Esophagus muscularis mucosa (tissue), 4 donors: ENCODE measurements around the gene CCDC187. TPM values are rescaled to one million over a fixed set of nuclear protein-coding genes. Genes with fewer than 3 reads are reported as not detected.

Experiments used
- DNase-seq: peaks from one replicate; pipeline ENCODE4 v3.0.0-alpha.2; 2017; ENCODE audit errors: extremely low spot score
- H3K27ac ChIP-seq, 4 donors: fragments of 200-600 bp; sonication (generic); replicated peaks in 1 of 4; 1 replicate in 3 of 4; 2 replicates in 1 of 4; pipeline ENCODE4 v1.5.1; 2016 to 2019; ENCODE audit warnings: mild to moderate bottlenecking in 1 of 4
- H3K27me3 ChIP-seq, 4 donors: fragments of 200-600 bp; sonication (generic); one replicate each; pipeline versions ENCODE4 v1.5.1 to v1.6.0; 2016 to 2019
- H3K36me3 ChIP-seq, 4 donors: fragments of 200-600 bp; sonication (generic); one replicate each; pipeline ENCODE4 v1.5.1; 2016 to 2019
- H3K4me1 ChIP-seq, 4 donors: fragments of 200-600 bp; sonication (generic); one replicate each; pipeline ENCODE4 v1.5.1; 2016 to 2019
- H3K4me3 ChIP-seq, 4 donors: fragments of 200-600 bp; sonication (generic); 1 replicate in 2 of 4; 2 replicates in 2 of 4; pipeline ENCODE4 v1.5.1; 2016 to 2019; ENCODE audit warnings: mild to moderate bottlenecking in 4 of 4, moderate library complexity in 1 of 4
- H3K9me3 ChIP-seq, 4 donors: fragments of 200-600 bp; sonication (generic); 1 replicate in 3 of 4; 2 replicates in 1 of 4; pipeline ENCODE4 v1.5.1; 2016 to 2019
- CTCF ChIP-seq, 3 experiments: fragments of 200-600 bp in 2 of 3; fragments of 450-650 bp in 1 of 3; sonication (generic) in 2 of 3; IDR thresholded peaks; one replicate each; pipeline ENCODE4 v1.5.1; 2017 to 2019; ENCODE audit warnings: antibody characterized with exemption in 3 of 3, mild to moderate bottlenecking in 2 of 3, moderate library complexity in 1 of 3
- EP300 ChIP-seq: sonication (generic); formaldehyde crosslinking; IDR thresholded peaks from one replicate; pipeline ENCODE4 v1.6.1; 2017; ENCODE audit warnings: antibody characterized with exemption
- POLR2A ChIP-seq: fragments of 450-650 bp; IDR thresholded peaks from one replicate; pipeline ENCODE4 v1.6.1; 2017; ENCODE audit warnings: antibody characterized with exemption, moderate library complexity, mild to moderate bottlenecking, low read depth
- POLR2AphosphoS5 ChIP-seq, 2 donors: sonication (generic); formaldehyde crosslinking; IDR thresholded peaks; one replicate each; pipeline ENCODE4 v1.6.1; 2017; ENCODE audit warnings: antibody characterized with exemption in 2 of 2
- WGBS: methylation state at CpG from one replicate; pipeline ENCODE4 v1.1.5; 2018; 5-methylcytosine and 5-hydroxymethylcytosine counted together
- intact Hi-C: fragments of 100-400 bp; cut with DNase I; formaldehyde crosslinking; loops from one replicate; pipeline ENCODE4 v1.15.1; 2023
- total RNA-seq, 4 donors: library from RNA; depleted of rRNA; stranded (reverse); fragments of >200 nt; gene quantifications; one replicate each; pipeline versions ENCODE4 v1.1.0 to v1.2.1, GENCODE V29; 2016

CCDC187 gene
- total RNA-seq, 4 donors from 2014 or later, result not detected

DNA sequence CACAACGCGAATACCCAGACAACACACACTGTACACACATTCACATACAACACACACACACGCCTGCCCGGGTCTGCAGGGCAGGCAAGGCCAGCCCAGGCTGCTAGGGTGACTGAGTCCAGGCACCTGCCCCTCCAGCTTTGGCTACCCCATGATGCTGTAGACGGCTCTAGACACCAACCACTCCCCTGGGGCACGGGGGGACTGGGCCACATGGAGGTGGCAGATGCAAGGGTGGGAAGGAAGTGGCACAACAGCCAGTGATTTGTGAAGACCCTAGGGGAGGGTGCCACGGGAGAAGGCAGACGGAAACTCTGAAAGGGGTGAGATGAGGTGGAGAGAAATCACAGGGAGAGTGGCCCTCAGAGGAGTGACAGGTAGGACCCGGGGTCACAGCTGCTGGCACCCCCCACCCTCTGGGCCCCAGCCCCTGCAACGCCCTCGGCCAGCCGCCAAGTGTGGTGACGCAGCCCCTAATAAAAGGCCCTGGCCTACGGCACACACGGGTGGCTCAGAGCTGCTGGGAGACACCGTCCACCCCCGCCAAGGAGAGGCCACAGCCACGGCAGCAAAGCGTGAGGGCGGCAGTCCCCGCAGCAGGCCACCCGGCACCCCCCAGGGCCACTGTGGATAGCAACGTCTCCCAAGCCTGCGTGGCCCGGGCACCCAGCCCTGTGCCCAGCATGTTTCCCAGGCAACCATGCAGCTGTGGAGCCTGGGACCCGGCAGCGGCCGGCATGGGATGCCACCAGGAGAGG is 6.6 kb upstream of the CCDC187 start:
- Histone ChIP-seq H3K27ac (no peak overlapping the region), H3K4me3 (no peak overlapping the region), H3K36me3 (no peaks in the 10 kb centered on the region), H3K27me3 (peaks cover 0 to 56% (median 6%) of the 10 kb centered on the region in 4 donors), H3K4me1 (no peaks in the 10 kb centered on the region), H3K9me3 (peaks cover 0 to 11% (median 8%) of the 10 kb centered on the region in 4 donors)
- no peak for TF ChIP-seq POLR2AphosphoS5 (IDR thresholded peaks at IDR 0.05)
- TF ChIP-seq POLR2A, result no peak
- no peak for TF ChIP-seq CTCF (IDR thresholded peaks at IDR 0.05)
- TF ChIP-seq EP300, result no peak
- intact Hi-C loops, result no loop called here
- DNase-seq, result no peak
- WGBS, result 68% methylated on average over 24 of the region's 28 CpGs

DNA sequence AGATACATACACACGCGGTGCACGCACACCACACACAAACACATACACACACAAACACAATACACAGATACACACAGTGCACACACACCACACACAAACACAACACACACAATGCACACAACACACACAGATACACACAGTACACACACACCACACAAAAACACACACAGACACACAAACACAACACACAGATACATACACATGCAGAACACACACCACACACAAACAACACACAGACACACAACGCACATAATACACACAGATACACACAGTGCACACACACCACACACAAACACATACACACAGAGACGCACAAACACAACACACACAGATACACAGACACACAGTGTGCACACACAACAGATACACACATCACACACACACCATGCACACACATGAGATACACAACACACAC is 5.9 kb upstream of the CCDC187 start:
- no peak for DNase-seq
- Histone ChIP-seq H3K4me1 (no peaks in the 10 kb centered on the region), H3K9me3 (peaks cover 0 to 5% (median 3%) of the 10 kb centered on the region in 4 donors), H3K27me3 (peaks cover 0 to 63% (median 6%) of the 10 kb centered on the region in 4 donors), H3K36me3 (no peaks in the 10 kb centered on the region), H3K4me3 (no peak overlapping the region), H3K27ac (no peak overlapping the region)
- intact Hi-C loops, result no loop called here
- no peak for TF ChIP-seq POLR2A
- TF ChIP-seq EP300, result no peak
- no peak for TF ChIP-seq POLR2AphosphoS5 (IDR thresholded peaks at IDR 0.05)
- no peak for TF ChIP-seq CTCF (IDR thresholded peaks at IDR 0.05)
- 84% methylated on average over 5 of the region's 5 CpGs for WGBS

DNA sequence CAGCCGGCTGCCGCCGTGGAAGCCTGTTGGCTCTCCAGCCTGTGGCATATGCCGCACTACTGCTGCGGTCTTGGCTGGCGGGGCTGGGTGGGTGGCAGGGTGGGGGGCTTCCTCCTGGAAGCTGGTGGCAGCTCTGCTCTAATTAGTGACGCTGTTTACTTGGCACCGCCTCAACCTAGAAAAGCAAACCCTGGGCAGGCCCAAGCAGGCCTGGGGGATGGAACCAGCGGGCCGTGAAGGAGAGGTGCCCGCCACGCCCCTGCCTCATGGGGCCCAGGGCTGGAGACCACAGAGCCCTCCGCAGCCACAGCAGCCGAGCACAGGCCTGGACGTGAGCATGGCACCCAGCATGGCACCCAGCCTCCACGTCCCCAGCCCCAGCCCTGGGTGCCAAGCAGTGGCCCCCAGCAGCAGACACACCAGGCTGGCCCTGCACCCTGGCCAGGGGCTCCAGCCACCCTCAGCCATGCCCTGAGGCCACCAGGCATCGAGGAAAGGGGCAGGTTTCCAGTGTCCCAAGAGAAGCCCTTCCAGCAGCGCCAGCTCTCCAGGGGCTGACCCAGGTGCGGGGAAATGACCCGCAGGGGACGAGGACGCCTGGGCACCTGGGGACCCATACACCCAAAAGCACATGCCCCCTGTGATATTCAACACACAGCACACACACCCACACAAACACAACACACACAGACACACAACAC is 5.4 kb upstream of the CCDC187 start:
- intact Hi-C loops, result no loop called here
- no peaks in the 10 kb centered on the region for H3K4me1 ChIP-seq
- no peaks in the 10 kb centered on the region for H3K9me3 ChIP-seq
- no peak for DNase-seq
- H3K36me3 ChIP-seq, result no peaks in the 10 kb centered on the region
- peaks cover 0 to 68% (median 6%) of the 10 kb centered on the region in 4 donors for H3K27me3 ChIP-seq
- no peak overlapping the region for H3K4me3 ChIP-seq
- no peak for TF ChIP-seq CTCF (IDR thresholded peaks at IDR 0.05)
- no peak for TF ChIP-seq POLR2A
- no peak for TF ChIP-seq POLR2AphosphoS5 (IDR thresholded peaks at IDR 0.05)
- no peak for TF ChIP-seq EP300
- no peak overlapping the region for H3K27ac ChIP-seq
- WGBS, result 59% methylated on average over 11 of the region's 22 CpGs

- intact Hi-C loops, result no loop called here
- DNase-seq, result no peak
- peaks cover 0 to 74% (median 6%) of the 10 kb centered on the region in 4 donors for H3K27me3 ChIP-seq
These were observed 4.8 kb upstream of the CCDC187 start for GRCh38 chr9:136308702-136309053.

More at GRCh38 chr9:136308702-136309053, 4.8 kb upstream of the CCDC187 start:
- Histone ChIP-seq H3K36me3 (no peaks in the 10 kb centered on the region), H3K4me1 (no peaks in the 10 kb centered on the region), H3K27ac (no peak overlapping the region), H3K9me3 (no peaks in the 10 kb centered on the region), H3K4me3 (no peak overlapping the region)
- TF ChIP-seq CTCF (IDR thresholded peaks at IDR 0.05) (no peak), EP300 (no peak), POLR2A (no peak), POLR2AphosphoS5 (IDR thresholded peaks at IDR 0.05) (no peak)
